Measurements from ENCODE around the gene CALML4. TPM values are rescaled to one million over a fixed set of nuclear protein-coding genes. Genes with fewer than 3 reads are reported as not detected.

The CALML4 gene
- total RNA-seq, 1 experiment from 2014 or later = 19.5 TPM

GRCh38 chr15:68191555-68191954 is 13.6 kb downstream of the CALML4 start:
- TF ChIP-seq, protein P1, sequence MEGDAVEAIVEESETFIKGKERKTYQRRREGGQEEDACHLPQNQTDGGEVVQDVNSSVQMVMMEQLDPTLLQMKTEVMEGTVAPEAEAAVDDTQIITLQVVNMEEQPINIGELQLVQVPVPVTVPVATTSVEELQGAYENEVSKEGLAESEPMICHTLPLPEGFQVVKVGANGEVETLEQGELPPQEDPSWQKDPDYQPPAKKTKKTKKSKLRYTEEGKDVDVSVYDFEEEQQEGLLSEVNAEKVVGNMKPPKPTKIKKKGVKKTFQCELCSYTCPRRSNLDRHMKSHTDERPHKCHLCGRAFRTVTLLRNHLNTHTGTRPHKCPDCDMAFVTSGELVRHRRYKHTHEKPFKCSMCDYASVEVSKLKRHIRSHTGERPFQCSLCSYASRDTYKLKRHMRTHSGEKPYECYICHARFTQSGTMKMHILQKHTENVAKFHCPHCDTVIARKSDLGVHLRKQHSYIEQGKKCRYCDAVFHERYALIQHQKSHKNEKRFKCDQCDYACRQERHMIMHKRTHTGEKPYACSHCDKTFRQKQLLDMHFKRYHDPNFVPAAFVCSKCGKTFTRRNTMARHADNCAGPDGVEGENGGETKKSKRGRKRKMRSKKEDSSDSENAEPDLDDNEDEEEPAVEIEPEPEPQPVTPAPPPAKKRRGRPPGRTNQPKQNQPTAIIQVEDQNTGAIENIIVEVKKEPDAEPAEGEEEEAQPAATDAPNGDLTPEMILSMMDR (IDR thresholded peaks at IDR 0.05; ENCODE audit: insufficient read depth in 1 of 2, low read depth in 1 of 2, low read length in 1 of 2, severe bottlenecking in 1 of 2, unreplicated experiment in 1 of 2) = no peak
- DNase-seq = no peak
- ChIA-PET CTCF (no interaction called here), POLR2A (no interaction called here)
- Histone ChIP-seq H3K27me3 (replicated peaks; ENCODE audit: control insufficient read depth, insufficient read depth, low read length) (no peaks in the 10 kb centered on the region), H3K4me1 (no peaks in the 10 kb centered on the region), H3K9me3 (no peaks in the 10 kb centered on the region), H3K4me3 (ENCODE audit: low read depth, low read length) (no peak overlapping the region), H3K36me3 (ENCODE audit: control insufficient read depth, insufficient read depth, low read length) (peaks cover 3% of the 10 kb centered on the region)
- Mint-ChIP-seq H3K36me3 (ENCODE audit: insufficient read depth, unreplicated experiment) (peaks cover 85% of the 10 kb centered on the region), H3K4me1 (ENCODE audit: low read depth, unreplicated experiment) (no peaks in the 10 kb centered on the region), H3K9me3 (ENCODE audit: unreplicated experiment) (no peaks in the 10 kb centered on the region), H3K27me3 (ENCODE audit: insufficient read depth, unreplicated experiment) (no peaks in the 10 kb centered on the region), H3K4me3 (ENCODE audit: unreplicated experiment) (no peak overlapping the region), H3K27ac (ENCODE audit: unreplicated experiment) (no peak overlapping the region)
- BruUV-seq (replicated peaks) = no TSS peak
- intact Hi-C loops (cut with micrococcal nuclease; ENCODE audit: unreplicated experiment) = no loop called here

DNA sequence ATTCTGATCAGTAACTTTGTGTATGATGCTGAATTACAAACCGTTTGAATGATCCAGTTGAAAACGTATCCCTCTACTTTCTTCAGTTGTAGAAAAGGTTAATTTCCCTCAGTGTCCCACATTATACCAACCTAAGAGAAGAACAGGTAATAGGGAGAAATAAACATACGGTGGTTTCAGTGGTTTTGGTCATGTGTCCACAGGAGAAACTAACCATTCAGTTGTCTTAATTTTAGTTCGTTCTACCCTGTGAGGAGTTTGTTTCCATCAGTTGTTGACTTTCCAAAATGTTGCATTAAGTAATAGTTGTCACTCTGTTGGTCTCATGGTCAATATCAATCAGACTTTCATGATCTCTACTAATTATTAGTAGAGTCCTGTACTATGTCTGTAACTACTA is 15.1 kb downstream of the CALML4 start:
- Mint-ChIP-seq H3K27ac (ENCODE audit: unreplicated experiment) (no peak overlapping the region), H3K36me3 (ENCODE audit: insufficient read depth, unreplicated experiment) (peaks cover 82% of the 10 kb centered on the region), H3K9me3 (ENCODE audit: unreplicated experiment) (no peaks in the 10 kb centered on the region), H3K4me3 (ENCODE audit: unreplicated experiment) (no peak overlapping the region), H3K27me3 (ENCODE audit: insufficient read depth, unreplicated experiment) (no peaks in the 10 kb centered on the region), H3K4me1 (ENCODE audit: low read depth, unreplicated experiment) (no peaks in the 10 kb centered on the region)
- Histone ChIP-seq H3K9me3 (no peaks in the 10 kb centered on the region), H3K4me1 (no peaks in the 10 kb centered on the region), H3K4me3 (ENCODE audit: low read depth, low read length) (no peak overlapping the region), H3K36me3 (ENCODE audit: control insufficient read depth, insufficient read depth, low read length) (peaks cover 1% of the 10 kb centered on the region; the same call in 1 of the 2 replicates), H3K27me3 (replicated peaks; ENCODE audit: control insufficient read depth, insufficient read depth, low read length) (no peaks in the 10 kb centered on the region)
- TF ChIP-seq, protein P1 (IDR thresholded peaks at IDR 0.05; ENCODE audit: insufficient read depth in 1 of 2, low read depth in 1 of 2, low read length in 1 of 2, severe bottlenecking in 1 of 2, unreplicated experiment in 1 of 2) = no peak
- DNase-seq = no peak
- no TSS peak for BruUV-seq (replicated peaks)
- ChIA-PET POLR2A (no interaction called here), CTCF (no interaction called here)
- intact Hi-C loops (cut with micrococcal nuclease; ENCODE audit: unreplicated experiment) = no loop called here

GRCh38 chr15:68188647-68189046 is 16.5 kb downstream of the CALML4 start:
- intact Hi-C loops (cut with micrococcal nuclease; ENCODE audit: unreplicated experiment) = no loop called here
- TF ChIP-seq, protein P1 (IDR thresholded peaks at IDR 0.05; ENCODE audit: insufficient read depth in 1 of 2, low read depth in 1 of 2, low read length in 1 of 2, severe bottlenecking in 1 of 2, unreplicated experiment in 1 of 2) = no peak
- H3K4me3 ChIP-seq (ENCODE audit: low read depth, low read length) = no peak overlapping the region
- DNase-seq = no peak
- ChIA-PET CTCF (no interaction called here), POLR2A (no interaction called here)
- Mint-ChIP-seq H3K4me1 (ENCODE audit: low read depth, unreplicated experiment) (no peaks in the 10 kb centered on the region), H3K9me3 (ENCODE audit: unreplicated experiment) (no peaks in the 10 kb centered on the region), H3K4me3 (ENCODE audit: unreplicated experiment) (no peak overlapping the region), H3K36me3 (ENCODE audit: insufficient read depth, unreplicated experiment) (peaks cover 83% of the 10 kb centered on the region), H3K27ac (ENCODE audit: unreplicated experiment) (no peak overlapping the region), H3K27me3 (ENCODE audit: insufficient read depth, unreplicated experiment) (no peaks in the 10 kb centered on the region)
- H3K36me3 ChIP-seq (ENCODE audit: control insufficient read depth, insufficient read depth, low read length) = peaks cover 4% of the 10 kb centered on the region
- no peaks in the 10 kb centered on the region for H3K27me3 ChIP-seq (replicated peaks; ENCODE audit: control insufficient read depth, insufficient read depth, low read length)
- no TSS peak for BruUV-seq (replicated peaks)
- H3K9me3 ChIP-seq = no peaks in the 10 kb centered on the region
- H3K4me1 ChIP-seq = no peaks in the 10 kb centered on the region
